Gastrocnemius medialis (tissue), 4 donors: ENCODE results near the gene ABCC8.

Experiments used
- CTCF ChIP-seq, 5 experiments: fragments of 450-650 bp in 3 of 5; fragments of 200-600 bp in 2 of 5; sonication (generic) in 2 of 5; IDR thresholded peaks in 4 of 5; conservative IDR thresholded peaks in 1 of 5; 1 replicate in 4 of 5; 2 replicates in 1 of 5; pipeline ENCODE4 v1.5.1; 2016 to 2019; ENCODE audit warnings: antibody characterized with exemption in 5 of 5, mild to moderate bottlenecking in 3 of 5, moderate library complexity in 3 of 5
- POLR2A ChIP-seq, 2 donors: fragments of 450-650 bp; IDR thresholded peaks; one replicate each; pipeline ENCODE4 v1.6.1; 2017; ENCODE audit warnings: antibody characterized with exemption in 2 of 2, mild to moderate bottlenecking in 2 of 2, moderate library complexity in 2 of 2

GRCh38 chr11:17479284-17480214 is 2.9 kb upstream of the ABCC8 start:
- TF ChIP-seq CTCF (IDR thresholded peaks at IDR 0.05 in 4 of 5, conservative IDR thresholded peaks at IDR 0.05 in 1 of 5) (no peak), POLR2A (IDR thresholded peaks at IDR 0.05) (no peak)
